Measurements from ENCODE around the gene IGFBP3. TPM values are rescaled to one million over a fixed set of nuclear protein-coding genes. Genes with fewer than 3 reads are reported as not detected.

Gene IGFBP3
- total and polyA plus RNA-seq, 5 donors, result 90.6 to 212 (median 98.5) TPM

DNA sequence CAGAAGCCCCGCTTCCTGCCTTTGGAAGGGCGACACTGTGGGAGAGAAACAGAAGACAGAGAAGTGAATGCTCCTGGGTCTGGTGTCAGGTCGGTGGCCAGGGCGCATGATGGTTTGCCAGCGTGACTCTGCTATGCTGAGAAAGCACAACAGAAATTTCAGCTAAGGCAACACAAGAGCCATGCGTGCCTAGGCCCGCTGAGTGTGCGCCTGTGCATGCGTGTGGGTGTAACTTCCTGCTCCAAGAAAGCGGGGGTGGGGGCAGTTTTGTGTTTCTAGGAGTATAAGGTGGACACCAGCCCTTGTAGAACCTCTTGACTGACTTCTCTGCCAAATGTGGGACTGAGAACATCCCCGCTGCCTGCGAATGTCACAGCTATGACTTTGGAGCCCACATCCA, 6.2 kb downstream of the IGFBP3 start:
- no peak overlapping the region for H3K4me3 ChIP-seq (ENCODE audit: low read length)
- no peaks in the 10 kb centered on the region for H3K27me3 ChIP-seq (ENCODE audit: control insufficient read depth, insufficient read depth)
- WGBS, result 91% methylated on average over 12 of the region's 12 CpGs
- no peak overlapping the region for H3K27ac ChIP-seq (ENCODE audit: low read length)
- peaks cover 5% of the 10 kb centered on the region for H3K4me1 ChIP-seq (ENCODE audit: control insufficient read depth, insufficient read depth, low read length)
- intact Hi-C loops (cut with DNase I), result loop anchor here in 3 of 4 donors (5.0 to 10.0 kb wide), 4 partner anchors 1172 to 1320 kb away; no protein-coding TSS in a partner anchor
- ATAC-seq (no peak), DNase-seq (no peak)
- H3K9me3 ChIP-seq (ENCODE audit: control insufficient read depth, low read length), result no peaks in the 10 kb centered on the region

DNA sequence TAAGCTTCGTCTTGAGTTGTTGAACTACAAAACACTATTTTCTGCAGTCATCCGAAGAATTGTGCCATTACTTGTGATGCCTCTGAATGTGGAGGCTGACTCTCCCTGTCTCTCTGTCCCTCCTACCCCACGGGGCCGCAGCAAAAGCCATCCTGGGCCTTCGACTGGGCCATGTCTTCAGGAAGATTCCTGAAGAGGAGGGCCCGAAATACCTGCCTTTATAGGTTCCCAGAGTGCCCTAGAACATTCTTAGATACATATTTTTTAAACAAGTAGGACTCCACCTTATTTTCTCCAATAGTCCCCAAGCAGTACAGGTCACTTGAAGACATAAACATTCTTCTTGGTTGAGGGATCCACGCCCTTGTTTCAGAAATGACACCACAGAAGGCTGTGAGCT, 8.1 kb downstream of the IGFBP3 start:
- intact Hi-C loops (cut with DNase I), result loop anchor here in 2 of 4 donors (10.0 kb wide), 2 partner anchors 1262 to 1322 kb away; no protein-coding TSS in a partner anchor
- no peak overlapping the region for H3K27ac ChIP-seq (ENCODE audit: low read length)
- no peaks in the 10 kb centered on the region for H3K27me3 ChIP-seq (ENCODE audit: control insufficient read depth, insufficient read depth)
- ATAC-seq, result no peak
- H3K4me3 ChIP-seq (ENCODE audit: low read length), result no peak overlapping the region
- WGBS, result 93% methylated on average over 7 of the region's 7 CpGs
- no peaks in the 10 kb centered on the region for H3K9me3 ChIP-seq (ENCODE audit: control insufficient read depth, low read length)
- H3K4me1 ChIP-seq (ENCODE audit: control insufficient read depth, insufficient read depth, low read length), result peaks cover 4% of the 10 kb centered on the region
- no peak for DNase-seq

DNA sequence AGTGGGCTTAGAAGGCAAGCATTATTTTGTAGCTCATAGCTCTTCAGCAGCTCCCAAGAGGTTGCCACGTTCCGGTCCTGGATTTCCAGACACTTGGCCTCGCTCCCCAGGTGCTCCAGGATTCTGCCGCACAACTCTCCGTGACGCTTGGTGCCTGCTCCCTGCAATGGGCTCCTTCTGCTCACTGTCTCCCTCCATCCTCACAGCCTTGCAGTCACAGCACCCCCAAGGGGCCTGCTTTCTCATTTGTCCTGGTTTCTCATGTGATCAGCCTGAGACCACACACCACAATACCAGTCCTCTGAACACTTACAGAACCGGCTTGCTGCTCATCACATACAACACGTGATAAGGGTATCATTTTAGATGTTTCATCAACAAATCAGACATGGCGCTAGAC, 9.8 kb downstream of the IGFBP3 start:
- no peak overlapping the region for H3K27ac ChIP-seq (ENCODE audit: low read length)
- no peak for DNase-seq
- H3K9me3 ChIP-seq (ENCODE audit: control insufficient read depth, low read length), result no peaks in the 10 kb centered on the region
- H3K4me1 ChIP-seq (ENCODE audit: control insufficient read depth, insufficient read depth, low read length), result no peaks in the 10 kb centered on the region
- 87% methylated on average over 9 of the region's 9 CpGs for WGBS
- no peak for ATAC-seq
- intact Hi-C loops (cut with DNase I), result loop anchor here in 2 of 4 donors (10.0 kb wide), 2 partner anchors 1263 to 1323 kb away; no protein-coding TSS in a partner anchor
- no peak overlapping the region for H3K4me3 ChIP-seq (ENCODE audit: low read length)
- H3K27me3 ChIP-seq (ENCODE audit: control insufficient read depth, insufficient read depth), result no peaks in the 10 kb centered on the region

DNA sequence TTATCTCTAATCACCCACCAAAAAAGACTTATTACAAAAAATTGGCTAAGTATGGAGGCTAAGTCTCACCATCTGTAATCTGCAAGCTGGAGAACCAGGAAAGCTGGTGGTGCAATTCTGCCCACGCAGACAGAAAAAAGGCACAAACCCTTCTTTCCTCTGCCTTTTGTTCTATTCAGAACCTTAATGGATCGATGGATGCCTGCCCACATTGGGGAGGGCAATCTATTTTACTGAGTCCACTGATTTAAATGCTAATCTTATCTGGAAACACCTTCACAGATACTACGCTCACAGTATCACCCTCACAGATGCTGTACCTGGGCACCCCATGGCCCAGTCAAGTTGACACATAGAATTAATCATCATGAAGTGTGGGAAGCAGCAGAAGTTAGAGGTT, 10.2 kb downstream of the IGFBP3 start:
- Histone ChIP-seq H3K4me1 (ENCODE audit: control insufficient read depth, insufficient read depth, low read length) (no peaks in the 10 kb centered on the region), H3K27me3 (ENCODE audit: control insufficient read depth, insufficient read depth) (no peaks in the 10 kb centered on the region), H3K9me3 (ENCODE audit: control insufficient read depth, low read length) (no peaks in the 10 kb centered on the region), H3K27ac (ENCODE audit: low read length) (no peak overlapping the region), H3K4me3 (ENCODE audit: low read length) (no peak overlapping the region)
- intact Hi-C loops (cut with DNase I), result loop anchor here in 2 of 4 donors (10.0 kb wide), 2 partner anchors 1264 to 1324 kb away; no protein-coding TSS in a partner anchor
- 91% methylated on average over 3 of the region's 3 CpGs for WGBS
- ATAC-seq (no peak), DNase-seq (no peak)

DNA sequence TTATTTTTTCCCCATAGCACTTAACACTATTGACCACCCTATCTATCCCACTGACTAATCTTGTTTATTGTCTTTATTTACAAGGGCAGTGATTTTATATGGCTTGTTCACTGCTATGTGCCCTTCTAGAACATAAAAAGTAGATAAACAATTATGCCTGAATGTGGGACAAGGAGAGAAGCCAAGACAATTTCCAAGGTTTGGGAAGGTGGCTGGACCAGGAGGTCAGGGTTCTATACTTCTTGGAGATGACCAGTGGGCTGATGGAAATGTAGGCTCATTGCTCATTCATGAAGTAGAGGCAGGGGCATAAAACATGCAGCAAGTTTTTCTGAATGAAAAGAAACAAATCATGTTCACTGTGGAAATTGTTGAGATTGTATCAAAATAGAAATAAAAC, 11.5 kb downstream of the IGFBP3 start:
- Histone ChIP-seq H3K27ac (ENCODE audit: low read length) (no peak overlapping the region), H3K4me1 (ENCODE audit: control insufficient read depth, insufficient read depth, low read length) (no peaks in the 10 kb centered on the region), H3K27me3 (ENCODE audit: control insufficient read depth, insufficient read depth) (no peaks in the 10 kb centered on the region), H3K4me3 (ENCODE audit: low read length) (no peak overlapping the region), H3K9me3 (ENCODE audit: control insufficient read depth, low read length) (no peaks in the 10 kb centered on the region)
- DNase-seq (no peak), ATAC-seq (no peak)
- intact Hi-C loops (cut with DNase I), result no loop called here

DNA sequence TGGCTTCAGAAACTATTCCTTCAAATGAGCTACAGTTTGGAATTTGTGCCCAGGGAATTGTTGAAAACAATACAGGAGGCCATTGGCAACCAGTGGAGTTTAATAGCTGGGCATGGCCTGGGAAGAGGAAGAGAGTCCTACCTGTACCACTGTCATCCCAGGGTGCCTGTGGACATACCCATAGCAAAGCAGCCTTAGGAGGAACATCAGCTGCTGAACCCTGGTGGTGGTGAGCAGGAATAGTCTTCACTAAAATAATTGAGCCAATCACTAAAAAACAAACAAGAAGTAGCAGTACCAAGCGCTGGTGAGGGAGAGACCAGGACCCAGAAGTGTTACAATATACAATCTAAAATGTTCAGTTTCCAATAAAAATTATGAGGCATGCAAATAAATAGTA, 18.3 kb downstream of the IGFBP3 start:
- Histone ChIP-seq H3K27ac (ENCODE audit: low read length) (no peak overlapping the region), H3K9me3 (ENCODE audit: control insufficient read depth, low read length) (no peaks in the 10 kb centered on the region), H3K4me3 (ENCODE audit: low read length) (no peak overlapping the region), H3K4me1 (ENCODE audit: control insufficient read depth, insufficient read depth, low read length) (no peaks in the 10 kb centered on the region), H3K27me3 (ENCODE audit: control insufficient read depth, insufficient read depth) (no peaks in the 10 kb centered on the region)
- ATAC-seq (no peak), DNase-seq (no peak)
- intact Hi-C loops (cut with DNase I), result no loop called here
- WGBS, result 92% methylated on average over 1 of the region's 1 CpG

DNA sequence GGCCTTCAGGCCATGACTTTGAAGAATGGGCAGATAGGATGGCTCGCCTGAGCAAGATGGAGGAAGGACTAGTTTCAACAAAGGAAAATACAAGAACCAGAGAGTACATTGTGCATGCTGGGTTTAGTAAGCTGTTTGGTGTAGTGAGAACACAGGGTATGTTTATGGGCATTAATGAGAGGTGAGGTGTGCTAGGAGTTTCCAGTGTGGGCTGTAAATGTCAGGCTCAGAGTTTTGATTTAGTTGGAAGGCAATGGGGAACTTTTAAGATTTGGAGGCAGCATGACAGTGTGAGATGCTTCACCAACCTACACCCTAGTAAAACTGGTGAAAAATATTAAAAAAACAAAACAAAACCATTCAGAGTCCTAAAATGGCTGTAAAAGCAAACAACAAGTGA, 19.5 kb downstream of the IGFBP3 start:
- intact Hi-C loops (cut with DNase I), result no loop called here
- Histone ChIP-seq H3K27ac (ENCODE audit: low read length) (no peak overlapping the region), H3K4me1 (ENCODE audit: control insufficient read depth, insufficient read depth, low read length) (no peaks in the 10 kb centered on the region), H3K27me3 (ENCODE audit: control insufficient read depth, insufficient read depth) (no peaks in the 10 kb centered on the region), H3K9me3 (ENCODE audit: control insufficient read depth, low read length) (no peaks in the 10 kb centered on the region), H3K4me3 (ENCODE audit: low read length) (no peak overlapping the region)
- DNase-seq (no peak), ATAC-seq (no peak)
- WGBS, result 87% methylated on average over 1 of the region's 1 CpG

DNA sequence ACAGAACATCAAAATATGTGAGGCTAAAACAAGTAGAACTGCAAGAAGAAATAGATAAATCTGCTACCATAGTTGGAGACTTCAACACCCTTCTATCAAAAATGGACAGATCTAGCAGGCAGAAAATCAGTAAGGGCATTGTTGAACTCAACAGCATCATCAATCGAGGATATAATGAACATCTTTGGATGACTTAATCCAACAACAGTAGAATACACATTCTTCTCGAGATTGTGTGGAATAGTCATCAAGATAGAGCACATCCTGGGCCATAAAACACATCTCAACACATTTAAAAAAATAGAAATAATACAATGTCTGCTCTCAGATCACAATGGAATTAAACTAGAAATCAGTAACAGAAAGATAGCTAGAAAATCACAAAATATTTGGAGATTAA, 22.9 kb downstream of the IGFBP3 start:
- WGBS, result 66% methylated on average over 2 of the region's 2 CpGs
- Histone ChIP-seq H3K4me1 (ENCODE audit: control insufficient read depth, insufficient read depth, low read length) (no peaks in the 10 kb centered on the region), H3K9me3 (ENCODE audit: control insufficient read depth, low read length) (no peaks in the 10 kb centered on the region), H3K27me3 (ENCODE audit: control insufficient read depth, insufficient read depth) (no peaks in the 10 kb centered on the region), H3K4me3 (ENCODE audit: low read length) (no peak overlapping the region), H3K27ac (ENCODE audit: low read length) (no peak overlapping the region)
- intact Hi-C loops (cut with DNase I), result no loop called here
- ATAC-seq (no peak), DNase-seq (no peak)

DNA sequence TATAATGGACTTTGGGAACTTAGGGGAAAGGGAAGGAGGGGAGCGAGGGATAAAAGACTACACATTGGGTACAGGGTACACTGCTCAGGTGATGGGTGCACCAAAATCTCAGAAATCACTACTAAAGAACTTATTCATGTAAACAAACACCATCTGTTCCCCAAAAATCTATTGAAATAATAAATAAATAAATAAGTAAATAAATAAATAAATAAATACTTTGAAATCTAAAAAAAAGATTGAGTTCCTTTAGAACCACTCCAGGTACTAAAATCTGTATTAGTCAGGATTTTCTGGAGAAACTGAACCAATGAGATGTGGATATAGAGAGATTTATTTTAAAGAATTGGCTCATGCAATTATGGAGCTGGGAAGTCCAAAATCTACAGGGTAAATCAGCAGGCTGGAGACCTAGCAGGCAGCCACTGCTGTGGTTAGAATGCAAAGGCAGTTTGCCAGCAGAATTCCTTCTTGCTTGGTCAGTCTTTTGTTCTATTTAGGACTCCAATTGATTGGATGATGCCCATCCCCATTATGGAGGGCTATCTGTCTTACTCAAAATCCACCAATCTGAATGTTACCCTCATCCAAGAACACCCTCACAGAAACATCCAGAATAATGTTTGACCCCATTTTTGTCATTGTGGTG, 23.9 kb downstream of the IGFBP3 start:
- ATAC-seq (no peak), DNase-seq (no peak)
- H3K9me3 ChIP-seq (ENCODE audit: control insufficient read depth, low read length), result no peaks in the 10 kb centered on the region
- intact Hi-C loops (cut with DNase I), result no loop called here
- no peak overlapping the region for H3K4me3 ChIP-seq (ENCODE audit: low read length)
- no peak overlapping the region for H3K27ac ChIP-seq (ENCODE audit: low read length)
- WGBS, result 100% methylated on average over 1 of the region's 1 CpG
- H3K27me3 ChIP-seq (ENCODE audit: control insufficient read depth, insufficient read depth), result no peaks in the 10 kb centered on the region
- H3K4me1 ChIP-seq (ENCODE audit: control insufficient read depth, insufficient read depth, low read length), result no peaks in the 10 kb centered on the region

DNA sequence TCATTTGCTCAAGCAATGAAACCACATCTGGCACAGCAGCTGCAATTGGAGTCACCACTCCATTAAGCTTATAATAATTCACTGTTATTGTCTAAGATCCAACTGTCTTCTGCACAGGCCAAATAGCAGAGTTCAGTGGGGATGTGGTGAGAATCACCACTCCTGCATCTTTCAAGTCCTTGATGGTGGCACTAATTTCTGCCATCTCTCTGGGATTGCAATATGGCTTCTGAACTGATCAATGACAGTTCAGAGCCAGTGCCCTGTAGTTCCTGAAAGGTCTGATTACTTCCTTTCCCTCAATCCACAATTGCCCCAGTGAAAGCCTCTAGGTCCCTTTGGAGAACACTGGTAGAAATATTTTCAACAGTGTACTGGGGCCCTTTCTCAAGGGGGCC, 26.4 kb downstream of the IGFBP3 start:
- intact Hi-C loops (cut with DNase I), result no loop called here
- no peaks in the 10 kb centered on the region for H3K27me3 ChIP-seq (ENCODE audit: control insufficient read depth, insufficient read depth)
- H3K4me3 ChIP-seq (ENCODE audit: low read length), result no peak overlapping the region
- ATAC-seq, result no peak
- no peaks in the 10 kb centered on the region for H3K4me1 ChIP-seq (ENCODE audit: control insufficient read depth, insufficient read depth, low read length)
- DNase-seq, result no peak
- no peak overlapping the region for H3K27ac ChIP-seq (ENCODE audit: low read length)
- no peaks in the 10 kb centered on the region for H3K9me3 ChIP-seq (ENCODE audit: control insufficient read depth, low read length)

DNA sequence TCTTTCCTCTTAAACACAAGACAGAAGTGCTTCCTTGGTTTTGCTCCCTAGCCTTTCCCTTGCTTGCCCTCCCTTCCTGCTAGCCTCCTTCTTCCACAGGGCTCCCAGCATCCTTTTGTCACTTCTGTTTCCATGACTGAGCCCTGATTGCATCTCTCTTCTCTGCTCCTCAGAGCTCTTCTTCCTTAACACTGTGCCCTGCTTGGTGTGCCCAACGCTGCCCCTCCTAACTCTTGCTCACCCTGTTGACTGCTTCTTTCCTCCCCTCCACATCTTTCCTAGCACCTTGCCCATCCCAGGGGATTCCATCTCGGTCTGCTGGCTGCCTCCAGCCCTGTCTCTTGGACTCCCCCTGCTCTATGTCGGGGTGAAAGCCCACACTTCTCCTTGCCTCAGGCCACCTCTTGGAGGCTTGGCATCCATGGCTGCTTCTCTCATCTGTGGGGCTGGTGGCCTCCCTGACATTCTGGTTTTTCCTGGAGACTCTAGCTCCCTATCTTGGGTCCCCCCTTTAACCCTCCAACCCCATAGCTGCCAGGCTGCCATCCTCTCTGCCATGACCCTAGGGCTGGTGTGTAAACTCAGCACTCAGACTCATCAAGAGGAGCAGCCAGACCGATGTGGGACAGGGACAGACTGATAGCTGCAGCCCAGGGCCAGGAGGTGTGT, 26.9 kb downstream of the IGFBP3 start:
- Histone ChIP-seq H3K27me3 (ENCODE audit: control insufficient read depth, insufficient read depth) (no peaks in the 10 kb centered on the region), H3K27ac (ENCODE audit: low read length) (no peak overlapping the region), H3K4me3 (ENCODE audit: low read length) (no peak overlapping the region), H3K9me3 (ENCODE audit: control insufficient read depth, low read length) (no peaks in the 10 kb centered on the region), H3K4me1 (ENCODE audit: control insufficient read depth, insufficient read depth, low read length) (no peaks in the 10 kb centered on the region)
- intact Hi-C loops (cut with DNase I), result no loop called here
- DNase-seq, result no peak
- ATAC-seq, result no peak
- WGBS, result 82% methylated on average over 4 of the region's 4 CpGs
